H1 (cell line): ENCODE results near the gene PDGFB. TPM values are rescaled to one million over a fixed set of nuclear protein-coding genes. Genes with fewer than 3 reads are reported as not detected.

Experiments used
- CTCF ChIA-PET: fragments of 300-600 bp; sonication (Branson Sonifier 250); formaldehyde crosslinking; loops from one replicate; lab custom pipeline; 2021; ENCODE audit not compliant: partially characterized antibody; lab: Charles Lee
- POLR2A ChIA-PET: fragments of 300-600 bp; sonication (Branson Sonifier 250); formaldehyde crosslinking; loops from one replicate; lab custom pipeline; 2021; ENCODE audit warnings: inconsistent platforms; ENCODE audit not compliant: partially characterized antibody; lab: Charles Lee
- DNase-seq, 2 experiments: peaks; one replicate each; pipeline versions ENCODE4 v3.0.0 to v3.0.0-alpha.2; 2010 to 2022; ENCODE audit warnings: low spot score in 2 of 2, low read depth in 1 of 2, mixed read lengths in 1 of 2
- FAIRE-seq: peaks from 2 replicates; lab custom pipeline; 2011; peaks lifted over from hg19 to GRCh38; lab: Jason Lieb, UNC
- H2AFZ ChIP-seq: 2 replicates; pipeline ENCODE4 v1.8.1; 2012; ENCODE audit warnings: low read length, inconsistent platforms
- H2AK5ac ChIP-seq: 2 replicates; pipeline ENCODE4 v1.6.1; 2013; ENCODE audit warnings: low read depth, low read length
- H2BK120ac ChIP-seq: replicated peaks from 2 replicates; pipeline ENCODE3; 2013; ENCODE audit warnings: low read depth, low read length, inconsistent platforms
- H2BK12ac ChIP-seq: 2 replicates; pipeline ENCODE4 v1.6.1; 2013; ENCODE audit warnings: low read depth, low read length
- H2BK15ac ChIP-seq: 2 replicates; pipeline ENCODE4 v1.6.1; 2013; ENCODE audit warnings: low read length
- H2BK20ac ChIP-seq: 2 replicates; pipeline ENCODE4 v1.6.1; 2013; ENCODE audit warnings: low read length
- H2BK5ac ChIP-seq: 2 replicates; pipeline ENCODE4 v1.6.1; 2013; ENCODE audit warnings: low read depth, low read length
- H3K14ac ChIP-seq: 2 replicates; pipeline ENCODE4 v1.6.1; 2013; ENCODE audit warnings: inconsistent platforms; ENCODE audit not compliant: insufficient read length
- H3K18ac ChIP-seq: 2 replicates; pipeline ENCODE4 v1.6.1; 2013; ENCODE audit warnings: low read length; ENCODE audit errors: extremely low read depth
- H3K23ac ChIP-seq: 2 replicates; pipeline ENCODE4 v1.6.1; 2013; ENCODE audit warnings: inconsistent platforms; ENCODE audit not compliant: insufficient read length
- H3K23me2 ChIP-seq: 2 replicates; pipeline ENCODE4 v1.6.1; 2013; ENCODE audit warnings: low read depth, low read length
- H3K27ac ChIP-seq: 2 replicates; pipeline ENCODE4 v1.6.1; 2011; ENCODE audit warnings: low read depth, low read length, inconsistent platforms
- H3K27me3 ChIP-seq, 4 experiments: replicated peaks in 1 of 4; 1 replicate in 1 of 4; 2 replicates in 3 of 4; pipeline versions ENCODE4 v1.6.1 to v1.8.1; 2011 to 2013; ENCODE audit warnings: low read length in 3 of 4, mild to moderate bottlenecking in 3 of 4, inconsistent platforms in 2 of 4, mixed read lengths in 2 of 4, moderate library complexity in 1 of 4; ENCODE audit not compliant: control insufficient read depth in 3 of 4, insufficient read depth in 3 of 4; ENCODE audit errors: extremely low read depth in 1 of 4
- H3K36me3 ChIP-seq, 4 experiments: 2 replicates each; pipeline versions ENCODE4 v1.6.1 to v1.8.1; 2011 to 2013; ENCODE audit warnings: mild to moderate bottlenecking in 4 of 4, low read length in 3 of 4, moderate library complexity in 2 of 4, control low read depth in 1 of 4, inconsistent platforms in 1 of 4; ENCODE audit not compliant: insufficient read depth in 4 of 4, control insufficient read depth in 2 of 4
- H3K4ac ChIP-seq: replicated peaks from 2 replicates; pipeline ENCODE3; 2013; ENCODE audit warnings: low read length, low read depth, mixed read lengths, inconsistent platforms; ENCODE audit not compliant: insufficient read length
- H3K4me1 ChIP-seq, 4 experiments: replicated peaks in 1 of 4; 1 replicate in 1 of 4; 2 replicates in 3 of 4; pipeline versions ENCODE4 v1.6.1 to v1.8.1; 2011 to 2013; ENCODE audit warnings: low read length in 3 of 4, inconsistent platforms in 2 of 4, mixed read lengths in 1 of 4; ENCODE audit not compliant: insufficient read depth in 4 of 4, control insufficient read depth in 3 of 4
- H3K4me2 ChIP-seq, 2 experiments: 2 replicates each; pipeline versions ENCODE4 v1.6.1 to v1.8.1; 2011 to 2013; ENCODE audit warnings: low read depth in 2 of 2, low read length in 2 of 2, control low read depth in 1 of 2, inconsistent platforms in 1 of 2, mild to moderate bottlenecking in 1 of 2; ENCODE audit not compliant: insufficient read depth in 1 of 2
- H3K4me3 ChIP-seq, 4 experiments: fragments of 200-600, 300-600 bp in 1 of 4; sonication (generic), shearing (Covaris generic), sonication (Bioruptor Twin) in 1 of 4; 2 replicates each; pipeline versions ENCODE4 v1.5.1 to v1.8.1; 2011 to 2016; ENCODE audit warnings: low read length in 4 of 4, low read depth in 3 of 4, control low read depth in 2 of 4, inconsistent platforms in 2 of 4, mild to moderate bottlenecking in 2 of 4, mixed read lengths in 1 of 4, moderate library complexity in 1 of 4; ENCODE audit not compliant: insufficient read depth in 2 of 4; ENCODE audit errors: extremely low read depth in 1 of 4
- H3K56ac ChIP-seq: replicated peaks from 2 replicates; pipeline ENCODE3; 2013; ENCODE audit warnings: low read depth, mild to moderate bottlenecking, mixed read lengths, low read length, inconsistent platforms; ENCODE audit not compliant: insufficient read length
- H3K79me1 ChIP-seq: 2 replicates; pipeline ENCODE4 v1.6.1; 2013; ENCODE audit warnings: low read depth, low read length, control low read depth
- H3K79me2 ChIP-seq, 2 experiments: 2 replicates each; pipeline versions ENCODE4 v1.6.1 to v1.8.1; 2012 to 2013; ENCODE audit warnings: low read length in 2 of 2, mild to moderate bottlenecking in 2 of 2, inconsistent platforms in 1 of 2; ENCODE audit not compliant: insufficient read depth in 2 of 2, control insufficient read depth in 1 of 2
- H3K9ac ChIP-seq, 4 experiments: replicated peaks in 1 of 4; 1 replicate in 1 of 4; 2 replicates in 3 of 4; pipeline versions ENCODE4 v1.6.1 to v1.8.1; 2011 to 2013; ENCODE audit warnings: low read depth in 3 of 4, low read length in 3 of 4, control low read depth in 2 of 4, mild to moderate bottlenecking in 2 of 4, moderate library complexity in 2 of 4, inconsistent platforms in 1 of 4; ENCODE audit errors: extremely low read depth in 1 of 4
- H3K9me3 ChIP-seq, 2 experiments: 2 replicates each; pipeline versions ENCODE4 v1.6.1 to v1.8.1; 2012 to 2013; ENCODE audit warnings: mild to moderate bottlenecking in 2 of 2, moderate library complexity in 2 of 2, control low read depth in 1 of 2, inconsistent platforms in 1 of 2, low read depth in 1 of 2, low read length in 1 of 2, mixed read lengths in 1 of 2; ENCODE audit not compliant: insufficient read depth in 2 of 2
- H4K20me1 ChIP-seq, 2 experiments: replicated peaks in 1 of 2; 2 replicates each; pipeline versions ENCODE3 to v1.8.1; 2011 to 2013; ENCODE audit warnings: inconsistent platforms in 2 of 2, low read length in 2 of 2, mild to moderate bottlenecking in 1 of 2; ENCODE audit not compliant: insufficient read depth in 2 of 2, control insufficient read depth in 1 of 2
- H4K5ac ChIP-seq: 2 replicates; pipeline ENCODE4 v1.6.1; 2013; ENCODE audit warnings: low read length, low read depth, mixed read lengths, inconsistent platforms; ENCODE audit not compliant: insufficient read length
- H4K8ac ChIP-seq: 2 replicates; pipeline ENCODE4 v1.8.0; 2013; ENCODE audit warnings: mild to moderate bottlenecking, moderate library complexity, low read length, inconsistent platforms; ENCODE audit not compliant: insufficient read depth; ENCODE audit errors: extremely low read depth
- H4K91ac ChIP-seq: replicated peaks from 2 replicates; pipeline ENCODE3; 2013; ENCODE audit warnings: low read length, mixed read lengths, inconsistent platforms; ENCODE audit not compliant: insufficient read length
- ASH2L ChIP-seq: fragments of 200-600, 300-600 bp; sonication (generic); IDR thresholded peaks from one replicate; pipeline ENCODE4 v1.7.1; 2017; ENCODE audit warnings: low read length
- CEBPB ChIP-seq: IDR thresholded peaks from 2 replicates; pipeline ENCODE4 v1.6.1; 2012; ENCODE audit warnings: low read depth, low read length
- CHD1 ChIP-seq: IDR thresholded peaks from 2 replicates; pipeline ENCODE4 v1.6.1; 2012; ENCODE audit warnings: low read depth, low read length, improper control_type of control experiment
- CREB1 ChIP-seq: IDR thresholded peaks from 2 replicates; pipeline ENCODE4 v1.6.1; 2012; ENCODE audit warnings: inconsistent platforms
- EZH2 ChIP-seq: fragments of 200-600 bp; sonication (generic); IDR thresholded peaks from 2 replicates; pipeline ENCODE4 v1.7.1; 2012; ENCODE audit warnings: low read depth, mild to moderate bottlenecking, moderate library complexity, low read length, inconsistent platforms; ENCODE audit not compliant: severe bottlenecking
- MAFK ChIP-seq: IDR thresholded peaks from 2 replicates; pipeline ENCODE4 v1.6.1; 2012; ENCODE audit warnings: low read depth, mild to moderate bottlenecking, improper control_type of control experiment, low read length
- POLR2AphosphoS5 ChIP-seq: IDR thresholded peaks from 2 replicates; pipeline ENCODE4 v1.6.1; 2011; ENCODE audit warnings: low read depth, low read length
- RFX5 ChIP-seq: IDR thresholded peaks from 2 replicates; pipeline ENCODE4 v1.6.1; 2011; ENCODE audit warnings: low read depth, low read length, improper control_type of control experiment, borderline replicate concordance
- RNF2 ChIP-seq: fragments of 200-900, 300-1000 bp; sonication (generic); IDR thresholded peaks from 2 replicates; pipeline ENCODE4 v1.7.1; 2016; ENCODE audit warnings: borderline replicate concordance, low read depth, mild to moderate bottlenecking, antibody characterized with exemption, low read length; ENCODE audit not compliant: poor library complexity, severe bottlenecking; ENCODE audit errors: missing control alignments
- SP4 ChIP-seq: IDR thresholded peaks from 2 replicates; pipeline ENCODE4 v1.6.1; 2012; ENCODE audit warnings: low read length, inconsistent platforms
- TAF1 ChIP-seq: IDR thresholded peaks from 2 replicates; pipeline ENCODE4 v1.6.1; 2011; ENCODE audit warnings: mild to moderate bottlenecking, low read depth, low read length
- TEAD4 ChIP-seq: IDR thresholded peaks from 2 replicates; pipeline ENCODE4 v1.6.1; 2012; ENCODE audit warnings: low read depth, low read length, inconsistent platforms, mixed read lengths
- WGBS, 2 experiments: shearing (Covaris generic) in 1 of 2; methylation state at CpG; one replicate each; pipeline versions ENCODE4 v1.1.6 to v1.1.7; 2013 to 2015; ENCODE audit warnings: low lambda C conversion rate in 2 of 2, mixed read lengths in 2 of 2, inconsistent platforms in 1 of 2, low coverage in 1 of 2, missing lambda C conversion rate in 1 of 2; ENCODE audit not compliant: insufficient replicate concordance in 2 of 2, insufficient coverage in 1 of 2, insufficient read length in 1 of 2; ENCODE audit errors: extremely low coverage in 1 of 2, missing lambda C conversion rate in 1 of 2; 5-methylcytosine and 5-hydroxymethylcytosine counted together
- polyA plus RNA-seq, 7 experiments: library from polyadenylated mRNA; depleted of rRNA in 3 of 7; stranded (reverse) in 5 of 7; unstranded in 2 of 7; fragments of >200 nt in 5 of 7; fragments of 200-250 nt in 2 of 7; gene quantifications; 1 replicate in 5 of 7; 2 replicates in 1 of 7; 4 replicates in 1 of 7; pipeline versions ENCODE4 v1.2.1 to v1.2.3, GENCODE V29; 2011 to 2013; ENCODE audit warnings: missing spikeins in 2 of 7, mixed read lengths in 2 of 7
- total RNA-seq: library from RNA; stranded (reverse); fragmentation: NEBNext Ultra II Directional; extraction: Animal tissue kit (Norgen Biotek cat#: 25700); gene quantifications from 2 replicates; pipeline ENCODE4 v1.2.1, GENCODE V29; 2021

PDGFB gene
- total and polyA plus RNA-seq, 2 of the 8 experiments (the other 6 are each of a cell fraction or from before 2014, with no cell fraction given), result 3.9 to 8.5 TPM

DNA sequence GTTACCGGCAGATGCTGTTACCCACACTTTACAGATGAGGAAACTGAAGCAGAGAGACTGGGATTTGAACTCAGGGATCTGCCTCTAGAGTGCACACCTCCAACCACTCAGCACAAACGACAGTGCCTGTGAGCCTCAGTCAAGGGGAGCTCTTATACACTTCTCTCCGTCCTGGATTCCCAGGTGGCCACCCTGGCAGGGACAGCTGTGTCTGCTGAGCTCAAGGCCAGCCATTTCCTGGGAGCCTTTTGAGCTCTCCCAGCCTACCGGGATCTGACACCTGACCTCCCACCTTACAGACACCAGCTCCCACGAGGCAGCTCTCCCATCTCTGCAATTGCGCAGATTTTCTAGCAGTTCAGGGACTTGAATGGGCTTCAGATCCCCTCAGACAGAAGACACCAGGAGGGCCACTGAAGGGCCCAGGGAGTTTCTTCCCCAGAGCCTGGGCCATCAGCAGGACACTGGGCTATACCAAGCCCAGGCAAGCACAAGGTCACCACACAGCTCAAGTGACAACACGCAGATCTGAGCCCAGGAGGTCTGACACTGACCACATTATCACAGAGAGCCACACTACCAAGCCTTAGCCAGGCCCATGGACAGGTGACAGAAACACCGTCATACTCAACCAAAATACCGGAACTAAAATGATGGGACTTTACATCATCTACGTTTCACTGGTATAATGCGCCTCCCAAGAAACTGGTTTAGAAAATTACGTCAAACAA is 17.1 kb downstream of the PDGFB start:
- CTCF ChIA-PET, result interaction anchor here (0.6 to 3.0 kb wide), 6 partner anchors 12 to 189 kb away, joined by 3 to 22 read pairs (median 4); no protein-coding TSS in a partner anchor
- TF ChIP-seq TAF1 (no peak), EZH2 (no peak), SP4 (no peak), TEAD4 (no peak), CREB1 (no peak), RFX5 (no peak), RNF2 (no peak), MAFK (no peak), POLR2AphosphoS5 (no peak), ASH2L (no peak), CHD1 (no peak), CEBPB (no peak)

More for the DNA sequence above, 17.1 kb downstream of the PDGFB start:
- H3K14ac ChIP-seq, result no peak overlapping the region
- DNase-seq (no peak), FAIRE-seq (no peak)
- no peaks in the 10 kb centered on the region for H3K79me1 ChIP-seq
- peak overlapping the region; percentile 44; the same call in 1 of the 2 replicates for H2BK5ac ChIP-seq
- H3K9ac ChIP-seq, result no peak overlapping the region
- H3K9me3 ChIP-seq, result no peaks in the 10 kb centered on the region
- 0 out of 2 replicates have a peak overlapping the region, but pooled peaks have one; percentile 65 for H2AK5ac ChIP-seq
- H2BK12ac ChIP-seq, result 0 out of 2 replicates have a peak overlapping the region, but pooled peaks have one; percentile 60
- no peaks in the 10 kb centered on the region for H3K23me2 ChIP-seq
- 94% methylated on average over 12 of the region's 12 CpGs; no CpG with 5 or more reads in 1 of the 2 experiments for WGBS, 2 experiments
- H3K23ac ChIP-seq, result no peak overlapping the region
- 0 out of 2 replicates have a peak overlapping the region, but pooled peaks have one; percentile 29 for H3K18ac ChIP-seq
- no peak overlapping the region for H3K56ac ChIP-seq
- no peak overlapping the region for H3K27ac ChIP-seq
- H2BK120ac ChIP-seq, result no peak overlapping the region
- H2AFZ ChIP-seq, result no peak overlapping the region
- H4K5ac ChIP-seq, result no peak overlapping the region
- H3K4me3 ChIP-seq, result no peak overlapping the region
- no peak overlapping the region; the same call in 1 of the 2 replicates for H4K8ac ChIP-seq
- no peak overlapping the region for H4K91ac ChIP-seq
- H4K20me1 ChIP-seq, result no peaks in the 10 kb centered on the region
- peaks cover 0 to 15% (median 5%) of the 10 kb centered on the region in 4 experiments; a peak in 5 of 7 replicates for H3K27me3 ChIP-seq
- peak overlapping the region; percentile 95; the same call in 1 of the 2 replicates for H2BK15ac ChIP-seq
- no peak overlapping the region for H2BK20ac ChIP-seq
- no peaks in the 10 kb centered on the region for H3K79me2 ChIP-seq
- H3K4me1 ChIP-seq, result peaks cover 0 to 24% (median 17%) of the 10 kb centered on the region in 4 experiments; a peak in 6 of 7 replicates
- POLR2A ChIA-PET, result interaction anchor here (0.7 to 7.1 kb wide), 4 partner anchors 13 to 23 kb away, joined by 3 to 66 read pairs (median 6); no protein-coding TSS in a partner anchor
- H3K4me2 ChIP-seq, result no peak overlapping the region
- H3K4ac ChIP-seq, result no peak overlapping the region
- no peaks in the 10 kb centered on the region for H3K36me3 ChIP-seq
